K562 (cell line): Measurements from ENCODE around the gene MLH1. TPM values are rescaled to one million over a fixed set of nuclear protein-coding genes. Genes with fewer than 3 reads are reported as not detected.

ENCODE experiments used
- ARID1B ChIP-seq: fragments of 450-650 bp; IDR thresholded peaks from 2 replicates; pipeline ENCODE4 v1.6.1; 2016; ENCODE audit warnings: antibody characterized with exemption, mild to moderate bottlenecking, inconsistent platforms
- BDP1 ChIP-seq: IDR thresholded peaks from 3 replicates; pipeline ENCODE4 v1.6.1; 2011; ENCODE audit not compliant: insufficient read length, insufficient read depth
- E2F3 ChIP-seq: fragments of 250-450 bp; sonication (Bioruptor Pico); IDR thresholded peaks from 2 replicates; pipeline ENCODE4 v1.4.0; 2020; ENCODE audit warnings: mild to moderate bottlenecking
- ELF2 ChIP-seq: fragments of 250-450 bp; sonication (Bioruptor Pico); IDR thresholded peaks from 2 replicates; pipeline ENCODE4 v1.5.0; 2021; ENCODE audit warnings: mild to moderate bottlenecking
- GTF3C2 ChIP-seq: IDR thresholded peaks from 3 replicates; pipeline ENCODE4 v1.6.1; 2011; ENCODE audit warnings: borderline replicate concordance, mild to moderate bottlenecking, moderate library complexity; ENCODE audit not compliant: insufficient read length; ENCODE audit errors: extremely low read depth
- HMG20A ChIP-seq: fragments of 450-650 bp; formaldehyde crosslinking; conservative IDR thresholded peaks from 2 replicates; pipeline ENCODE4 v1.4.0; 2020; ENCODE audit warnings: mild to moderate bottlenecking, mixed read lengths
- HNRNPUL1 ChIP-seq: fragments of 200-400 bp; formaldehyde crosslinking; IDR thresholded peaks from 2 replicates; pipeline ENCODE4 v1.6.1; 2017; ENCODE audit warnings: low read length
- KAT8 ChIP-seq: fragments of 450-650 bp; IDR thresholded peaks from 2 replicates; pipeline ENCODE4 v1.6.1; 2016; ENCODE audit warnings: low read depth, mild to moderate bottlenecking
- MIER1 ChIP-seq: fragments of 450-650 bp; IDR thresholded peaks from 2 replicates; pipeline ENCODE4 v1.6.1; 2016; ENCODE audit warnings: antibody characterized with exemption, mild to moderate bottlenecking, low read depth
- OTX1 ChIP-seq: fragments of 450-650 bp; formaldehyde crosslinking; IDR thresholded peaks from 2 replicates; pipeline ENCODE4 v1.4.0; 2022; ENCODE audit warnings: mild to moderate bottlenecking
- RBM25 ChIP-seq: fragments of 200-400 bp; formaldehyde crosslinking; IDR thresholded peaks from 2 replicates; pipeline ENCODE4 v1.6.1; 2018; ENCODE audit warnings: low read length, low read depth, moderate library complexity; ENCODE audit not compliant: severe bottlenecking
- SAP30 ChIP-seq: fragments of 200-600 bp; sonication (generic); IDR thresholded peaks from 2 replicates; pipeline ENCODE4 v1.6.1; 2012; ENCODE audit warnings: borderline replicate concordance, low read depth, mild to moderate bottlenecking, moderate library complexity, low read length, control low read depth, inconsistent platforms; ENCODE audit not compliant: insufficient read depth, poor library complexity, severe bottlenecking
- SMARCC2 ChIP-seq: fragments of 450-650 bp; IDR thresholded peaks from 2 replicates; pipeline ENCODE4 v1.6.1; 2017; ENCODE audit warnings: antibody characterized with exemption, moderate library complexity, mild to moderate bottlenecking, low read depth
- SOX6 ChIP-seq: fragments of 450-650 bp; IDR thresholded peaks from 2 replicates; pipeline ENCODE4 v1.6.1; 2014; ENCODE audit warnings: mild to moderate bottlenecking
- SPI1 ChIP-seq: IDR thresholded peaks from 2 replicates; pipeline ENCODE4 v1.6.1; 2011; ENCODE audit warnings: low read depth, low read length, control low read depth, borderline replicate concordance
- TCF15 ChIP-seq: fragments of 250-450 bp; sonication (Bioruptor Pico); IDR thresholded peaks from 2 replicates; pipeline ENCODE4 v1.8.0; 2022; ENCODE audit warnings: moderate library complexity, mild to moderate bottlenecking, inconsistent platforms
- TCF7L2 ChIP-seq: fragments of 150-350 bp; IDR thresholded peaks from 2 replicates; pipeline ENCODE4 v1.6.1; 2016; ENCODE audit warnings: low read depth, mild to moderate bottlenecking, low read length, moderate library complexity
- TEAD4 ChIP-seq, 2 experiments: sonication (generic) in 1 of 2; formaldehyde crosslinking in 1 of 2; IDR thresholded peaks; 2 replicates each; pipeline versions ENCODE4 v1.6.1 to v1.8.0; 2012 to 2022; ENCODE audit warnings: borderline replicate concordance in 1 of 2, inconsistent platforms in 1 of 2, low read length in 1 of 2, mild to moderate bottlenecking in 1 of 2, missing genetic modification reagents in 1 of 2
- ZFX ChIP-seq: sonication (generic); formaldehyde crosslinking; IDR thresholded peaks from 2 replicates; pipeline ENCODE4 v1.8.0; 2022; ENCODE audit warnings: mild to moderate bottlenecking, missing genetic modification reagents, moderate library complexity
- ZHX1 ChIP-seq: fragments of 150-350 bp; conservative IDR thresholded peaks from 2 replicates; pipeline ENCODE4 v1.6.1; 2014; ENCODE audit warnings: low read length
- ZNF174 ChIP-seq: fragments of 250-450 bp; sonication (Bioruptor Pico); IDR thresholded peaks from 2 replicates; pipeline ENCODE4 v1.4.0; 2020; ENCODE audit warnings: mild to moderate bottlenecking
- ZNF57 ChIP-seq: fragments of 450-650 bp; formaldehyde crosslinking; IDR thresholded peaks from 2 replicates; pipeline ENCODE4 v1.4.0; 2020; ENCODE audit warnings: mild to moderate bottlenecking, moderate library complexity
- ZSCAN32 ChIP-seq: fragments of 450-650 bp; formaldehyde crosslinking; IDR thresholded peaks from 2 replicates; pipeline ENCODE4 v1.4.0; 2020; ENCODE audit warnings: mild to moderate bottlenecking, moderate library complexity
- polyA plus RNA-seq, 8 experiments: library from polyadenylated mRNA; depleted of rRNA in 4 of 8; stranded (reverse) in 5 of 8; unstranded in 3 of 8; fragments of >200 nt; fragmentation: Nextera tagmentation in 2 of 8; fragmentation: Illumina TruSeq in 1 of 8; extraction: Ambion mirVana in 2 of 8; extraction: Trizol in 1 of 8; gene quantifications; 2 replicates each; pipeline versions ENCODE4 v1.2.1 to v1.2.3, GENCODE V29; 2011 to 2014; ENCODE audit warnings: inconsistent platforms in 1 of 8, missing spikeins in 1 of 8
- total RNA-seq, 7 experiments: library from RNA; depleted of rRNA in 6 of 7; stranded (reverse); fragments of >200 nt in 6 of 7; fragmentation: Illumina TruSeq in 2 of 7; extraction: Trizol in 2 of 7; gene quantifications; 2 replicates each; pipeline versions ENCODE4 v1.2.1 to v1.2.3, GENCODE V29; 2011 to 2021; ENCODE audit warnings: low replicate concordance in 1 of 7
- TF ChIP-seq, protein P1 (sequence below): sonication (generic); formaldehyde crosslinking; IDR thresholded peaks from 2 replicates; pipeline ENCODE4 v1.8.0; 2022; ENCODE audit warnings: missing genetic modification reagents, mild to moderate bottlenecking, moderate library complexity, borderline replicate concordance

MLH1 gene
- total and polyA plus RNA-seq, 9 of the 15 experiments (the other 6 are each of a cell fraction or from before 2014, with no cell fraction given), result 76.4 to 155 (median 117) TPM

DNA sequence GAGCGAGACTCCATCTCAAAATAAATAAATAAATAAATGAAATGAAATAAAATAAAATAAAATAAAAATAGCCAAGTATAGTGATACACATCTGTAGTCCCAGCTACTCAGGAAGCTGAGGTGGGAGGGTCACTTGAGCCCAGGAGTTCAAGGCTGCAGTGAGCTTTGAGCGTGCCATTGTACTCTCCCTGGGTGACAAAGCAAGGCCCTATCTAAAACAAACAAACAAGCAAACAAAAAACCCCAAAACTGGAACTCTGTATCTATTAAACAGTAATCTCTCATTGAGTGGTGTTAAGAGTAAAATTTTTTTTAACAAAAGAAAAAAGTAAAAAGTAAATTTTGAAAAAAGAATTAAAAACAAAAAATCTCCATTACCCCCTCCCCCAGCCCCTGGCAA is 21.2 kb upstream of the MLH1 start (continued):
- TF ChIP-seq E2F3, result no peak
- no peak for TF ChIP-seq ZHX1
- no peak for TF ChIP-seq HMG20A (CRISPR knock-in tag)
- TF ChIP-seq, protein P1, sequence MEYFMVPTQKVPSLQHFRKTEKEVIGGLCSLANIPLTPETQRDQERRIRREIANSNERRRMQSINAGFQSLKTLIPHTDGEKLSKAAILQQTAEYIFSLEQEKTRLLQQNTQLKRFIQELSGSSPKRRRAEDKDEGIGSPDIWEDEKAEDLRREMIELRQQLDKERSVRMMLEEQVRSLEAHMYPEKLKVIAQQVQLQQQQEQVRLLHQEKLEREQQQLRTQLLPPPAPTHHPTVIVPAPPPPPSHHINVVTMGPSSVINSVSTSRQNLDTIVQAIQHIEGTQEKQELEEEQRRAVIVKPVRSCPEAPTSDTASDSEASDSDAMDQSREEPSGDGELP (CRISPR knock-in tag), result no peak
- TF ChIP-seq SAP30, result no peak
- no peak for TF ChIP-seq TCF7L2
- TF ChIP-seq RBM25, result no peak
- no peak for TF ChIP-seq SOX6
- no peak for TF ChIP-seq GTF3C2
- TF ChIP-seq SPI1, result no peak
- no peak for TF ChIP-seq OTX1 (CRISPR knock-in tag)
- no peak for TF ChIP-seq TEAD4 (IDR thresholded peaks at IDR 0.05; ENCODE audit: low read length)
- TF ChIP-seq TEAD4 (CRISPR knock-in tag; IDR thresholded peaks at IDR 0.05; ENCODE audit: borderline replicate concordance), result no peak
- TF ChIP-seq ZFX, result no peak
- TF ChIP-seq BDP1, result no peak
- no peak for TF ChIP-seq ZSCAN32 (CRISPR knock-in tag)
- no peak for TF ChIP-seq ELF2
- no peak for TF ChIP-seq ZNF57 (CRISPR knock-in tag)
- TF ChIP-seq ZNF174, result no peak
- TF ChIP-seq ARID1B, result peak; percentile 57
- TF ChIP-seq TCF15 (CRISPR knock-in tag), result no peak
- TF ChIP-seq SMARCC2, result no peak
- TF ChIP-seq KAT8, result no peak
- TF ChIP-seq HNRNPUL1, result no peak
- TF ChIP-seq MIER1, result no peak
